ENCODE results near the gene CIAPIN1.

Gene CIAPIN1
- total RNA-seq = 14.0 to 17.6 (median 14.2) reads per million in 3 donors

DNA sequence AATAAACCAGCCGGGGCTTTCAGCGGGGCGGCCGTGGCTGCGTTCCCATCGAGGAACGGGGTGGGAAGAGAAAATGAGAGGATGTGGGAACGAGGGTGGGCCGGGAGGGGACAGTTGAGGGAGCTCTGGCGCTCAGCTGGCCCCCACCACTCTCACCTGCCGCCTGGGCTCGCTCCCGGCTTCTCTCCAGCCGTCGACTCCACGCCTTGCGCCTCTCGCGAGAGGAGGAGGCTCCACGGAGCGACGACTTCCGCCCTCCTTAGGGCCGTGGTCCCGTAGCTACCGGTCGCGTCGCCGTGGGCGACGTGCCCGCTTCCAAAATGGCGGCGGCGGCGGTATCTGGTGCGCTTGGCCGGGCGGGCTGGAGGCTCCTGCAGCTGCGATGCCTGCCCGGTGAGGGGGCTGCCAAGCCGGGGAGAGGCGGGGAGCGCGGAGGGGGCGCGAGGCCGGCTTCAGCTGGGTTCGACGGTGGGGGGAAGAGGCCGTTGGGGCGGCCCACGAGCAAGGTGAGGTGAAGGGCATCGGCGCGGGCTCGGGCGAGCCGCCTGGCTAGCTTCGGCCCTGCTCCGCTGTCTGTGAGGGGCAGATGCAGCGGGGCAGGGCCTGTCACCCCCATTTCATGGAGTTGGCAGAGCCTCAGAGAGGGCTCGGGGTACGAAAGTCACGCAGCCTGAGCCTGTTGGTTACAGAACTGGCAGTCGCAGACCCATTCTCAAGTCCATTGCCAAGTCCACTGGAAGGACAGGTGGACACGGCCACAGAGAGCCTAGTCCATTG, at the start of gene CIAPIN1, which contains the start of gene COQ9:
Gene CIAPIN1 (minus strand): TSS at position 200 of the 777 bp plus-strand sequence. CDS start 6,457 bp downstream, outside the sequence.
Gene COQ9 (plus strand): TSS at position 294 of the 777 bp plus-strand sequence. CDS start 27 bp downstream, at position 321.
- Histone ChIP-seq H3K4me3 (ENCODE audit: insufficient read depth, low read depth, low read length, poor library complexity, severe bottlenecking) (peak within 1 kb of the TSS; percentile 94), H3K36me3 (ENCODE audit: control insufficient read depth, insufficient read depth, low read length) (peaks cover 1% of the 10 kb centered on the region), H3K4me1 (ENCODE audit: control insufficient read depth, insufficient read depth, low read length, poor library complexity, severe bottlenecking) (peaks cover 3% of the 10 kb centered on the region), H3K27me3 (replicated peaks; ENCODE audit: control insufficient read depth, insufficient read depth, low read length, poor library complexity, severe bottlenecking) (no peaks in the 10 kb centered on the region), H3K27ac (ENCODE audit: insufficient read depth, low read length, poor library complexity, severe bottlenecking) (peak within 1 kb of the TSS; percentile 84), H3K9me3 (ENCODE audit: control insufficient read depth, low read length) (no peaks in the 10 kb centered on the region)
- peak; percentile 80 to 91 (median 88) for DNase-seq

DNA sequence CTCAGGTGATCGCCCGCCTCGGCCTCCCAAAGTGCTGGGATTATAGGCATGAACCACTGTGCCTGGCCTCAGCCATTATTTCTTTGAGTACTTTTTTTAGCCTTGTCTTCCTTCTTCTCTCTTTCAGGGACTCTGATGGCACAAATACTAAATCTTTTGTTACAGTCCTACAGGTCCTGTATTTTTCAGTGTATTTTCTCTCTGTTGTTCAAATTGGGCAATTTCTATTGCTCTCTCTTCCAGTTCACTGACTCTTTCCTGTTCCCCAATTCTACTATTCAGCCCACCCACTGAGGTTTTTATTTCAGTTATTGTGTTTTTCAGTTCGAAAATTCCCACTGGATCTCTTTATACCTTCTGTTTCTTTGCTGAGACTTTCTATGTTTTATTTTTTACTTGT, 46.6 kb upstream of the CIAPIN1 start:
- no peak overlapping the region for H3K27ac ChIP-seq (ENCODE audit: insufficient read depth, low read length, poor library complexity, severe bottlenecking)
- no peaks in the 10 kb centered on the region for H3K9me3 ChIP-seq (ENCODE audit: control insufficient read depth, low read length)
- H3K4me1 ChIP-seq (ENCODE audit: control insufficient read depth, insufficient read depth, low read length, poor library complexity, severe bottlenecking) = no peaks in the 10 kb centered on the region
- no peak for DNase-seq
- no peaks in the 10 kb centered on the region for H3K27me3 ChIP-seq (replicated peaks; ENCODE audit: control insufficient read depth, insufficient read depth, low read length, poor library complexity, severe bottlenecking)
- H3K4me3 ChIP-seq (ENCODE audit: insufficient read depth, low read depth, low read length, poor library complexity, severe bottlenecking) = no peak overlapping the region
- no peaks in the 10 kb centered on the region for H3K36me3 ChIP-seq (ENCODE audit: control insufficient read depth, insufficient read depth, low read length)

DNA sequence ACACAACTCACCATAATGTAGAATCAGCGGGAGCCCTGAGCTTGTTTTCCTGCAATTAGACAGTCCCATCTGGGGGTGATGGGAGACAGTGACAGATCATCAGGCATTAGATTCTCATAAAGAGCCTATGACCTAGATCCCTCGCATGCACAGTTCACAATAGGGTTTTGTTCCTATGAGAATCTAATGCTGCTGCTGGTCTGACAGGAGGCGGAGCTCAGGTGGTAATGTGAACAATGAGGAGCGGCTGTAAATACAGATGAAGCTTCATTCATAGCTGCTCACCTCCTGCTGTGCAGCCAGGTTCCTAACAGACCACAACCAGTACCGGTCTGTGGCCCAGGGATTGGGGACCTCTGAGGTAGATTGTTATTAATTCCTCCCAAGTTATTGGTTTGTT, 42.0 kb upstream of the CIAPIN1 start:
- Histone ChIP-seq H3K36me3 (ENCODE audit: control insufficient read depth, insufficient read depth, low read length) (no peaks in the 10 kb centered on the region), H3K27me3 (replicated peaks; ENCODE audit: control insufficient read depth, insufficient read depth, low read length, poor library complexity, severe bottlenecking) (no peaks in the 10 kb centered on the region), H3K9me3 (ENCODE audit: control insufficient read depth, low read length) (no peaks in the 10 kb centered on the region), H3K4me1 (ENCODE audit: control insufficient read depth, insufficient read depth, low read length, poor library complexity, severe bottlenecking) (peaks cover 8% of the 10 kb centered on the region), H3K27ac (ENCODE audit: insufficient read depth, low read length, poor library complexity, severe bottlenecking) (no peak overlapping the region), H3K4me3 (ENCODE audit: insufficient read depth, low read depth, low read length, poor library complexity, severe bottlenecking) (no peak overlapping the region)
- no peak for DNase-seq

DNA sequence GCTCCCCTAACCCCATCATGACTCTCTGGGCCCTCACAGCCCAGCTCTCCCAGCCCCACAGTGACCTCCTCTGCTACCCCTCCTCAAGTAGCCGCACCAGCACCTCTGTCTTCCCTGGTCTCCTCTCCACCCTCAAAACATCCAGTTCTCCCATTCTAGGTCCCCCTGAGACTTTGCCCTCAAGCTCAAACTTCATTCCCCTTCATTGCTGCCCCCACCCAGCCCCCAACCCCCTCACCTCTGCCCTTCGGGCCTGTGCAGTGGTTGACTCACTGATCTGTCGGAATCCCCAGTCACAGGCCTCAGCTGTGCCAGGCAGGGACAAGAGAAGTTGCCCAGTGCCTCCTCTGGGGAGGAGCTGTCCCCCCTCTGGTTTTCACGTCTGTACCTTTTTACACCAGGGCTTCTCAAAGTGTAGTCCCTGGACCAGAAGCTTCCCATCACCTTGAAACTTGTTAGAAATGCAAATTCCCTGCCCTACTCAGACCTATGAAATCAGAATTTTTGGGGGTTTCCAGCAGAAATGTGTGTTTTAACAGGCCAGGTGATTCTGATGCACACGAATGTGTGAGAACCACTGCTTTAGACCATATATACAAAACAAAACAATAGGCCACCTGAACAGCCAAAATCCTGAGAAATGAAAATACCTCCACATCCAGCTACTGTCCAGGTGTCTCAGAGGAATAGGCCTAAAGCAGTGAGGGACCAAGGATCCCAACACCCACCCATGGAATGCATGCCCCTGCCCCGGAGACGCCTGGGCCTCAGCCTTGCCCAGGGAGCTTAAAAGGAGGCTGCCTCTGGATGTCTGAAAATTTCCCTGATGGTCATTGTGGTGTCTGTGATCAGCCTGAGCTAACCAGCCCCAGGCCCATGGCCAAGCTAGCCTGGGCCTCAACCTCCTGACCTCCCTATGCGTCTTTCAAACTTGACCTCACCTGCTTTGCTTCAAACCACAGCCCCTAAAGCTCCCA, 40.0 kb upstream of the CIAPIN1 start:
- Histone ChIP-seq H3K36me3 (ENCODE audit: control insufficient read depth, insufficient read depth, low read length) (no peaks in the 10 kb centered on the region), H3K4me3 (ENCODE audit: insufficient read depth, low read depth, low read length, poor library complexity, severe bottlenecking) (peak overlapping the region; percentile 58), H3K27ac (ENCODE audit: insufficient read depth, low read length, poor library complexity, severe bottlenecking) (no peak overlapping the region), H3K27me3 (replicated peaks; ENCODE audit: control insufficient read depth, insufficient read depth, low read length, poor library complexity, severe bottlenecking) (no peaks in the 10 kb centered on the region), H3K4me1 (ENCODE audit: control insufficient read depth, insufficient read depth, low read length, poor library complexity, severe bottlenecking) (peaks cover 8% of the 10 kb centered on the region), H3K9me3 (ENCODE audit: control insufficient read depth, low read length) (no peaks in the 10 kb centered on the region)
- no peak for DNase-seq

DNA sequence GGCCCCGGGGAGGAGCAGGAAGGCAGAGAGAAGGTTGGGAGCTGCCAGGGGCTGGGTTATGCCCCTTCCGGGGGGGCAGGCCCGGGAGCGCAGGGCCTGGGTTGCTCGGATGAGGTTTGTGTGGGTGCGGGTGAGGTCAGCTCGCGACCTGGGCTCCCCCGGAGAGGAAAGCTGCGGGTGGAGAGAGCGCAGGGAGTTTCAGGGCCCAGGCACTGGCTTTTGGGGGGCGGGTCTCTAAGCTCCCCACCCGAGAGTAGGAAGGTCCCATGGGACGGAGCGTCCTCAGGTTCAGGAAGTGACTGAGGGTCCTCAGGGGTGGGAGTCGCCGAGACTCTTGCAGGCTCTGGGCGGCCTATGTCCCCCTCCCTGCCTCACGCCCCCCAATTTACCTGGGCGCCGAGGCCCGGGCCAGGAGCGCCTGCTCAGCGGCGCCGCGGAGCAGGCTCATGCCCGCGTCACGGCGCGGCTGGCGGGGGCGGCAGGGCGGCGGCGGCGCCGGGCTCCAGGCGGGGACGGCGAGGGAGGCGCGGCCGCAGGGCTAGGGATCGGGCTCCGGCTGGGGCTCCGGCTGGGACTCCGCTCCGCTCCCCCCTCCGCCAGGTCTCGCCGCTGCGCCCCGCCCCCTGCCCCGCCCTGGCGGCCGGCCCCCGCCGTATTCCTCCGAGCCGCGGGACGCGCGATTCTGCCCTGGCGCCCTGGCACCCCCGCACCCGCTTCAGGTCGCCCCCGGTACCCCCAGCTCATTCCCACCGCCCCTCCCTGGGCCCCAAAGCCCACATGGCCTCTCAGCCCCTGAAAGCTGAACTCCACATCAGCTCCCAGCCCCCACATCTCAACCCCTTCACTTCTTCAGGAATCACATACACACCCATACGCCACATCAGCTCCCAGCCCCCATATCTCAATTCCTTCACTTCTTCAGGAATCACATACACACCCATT, 39.0 kb upstream of the CIAPIN1 start, which contains the start of gene DOK4:
Gene DOK4 (minus strand): TSS at position 578 of the 942 bp plus-strand sequence. CDS start 6,986 bp downstream, outside the sequence.
- Histone ChIP-seq H3K27ac (ENCODE audit: insufficient read depth, low read length, poor library complexity, severe bottlenecking) (peak within 1 kb of the TSS; percentile 25), H3K4me3 (ENCODE audit: insufficient read depth, low read depth, low read length, poor library complexity, severe bottlenecking) (peak within 1 kb of the TSS; percentile 68), H3K4me1 (ENCODE audit: control insufficient read depth, insufficient read depth, low read length, poor library complexity, severe bottlenecking) (peaks cover 8% of the 10 kb centered on the region), H3K27me3 (replicated peaks; ENCODE audit: control insufficient read depth, insufficient read depth, low read length, poor library complexity, severe bottlenecking) (no peaks in the 10 kb centered on the region), H3K36me3 (ENCODE audit: control insufficient read depth, insufficient read depth, low read length) (no peaks in the 10 kb centered on the region), H3K9me3 (ENCODE audit: control insufficient read depth, low read length) (no peaks in the 10 kb centered on the region)
- DNase-seq = peak; percentile 65 to 71 (median 66)

DNA sequence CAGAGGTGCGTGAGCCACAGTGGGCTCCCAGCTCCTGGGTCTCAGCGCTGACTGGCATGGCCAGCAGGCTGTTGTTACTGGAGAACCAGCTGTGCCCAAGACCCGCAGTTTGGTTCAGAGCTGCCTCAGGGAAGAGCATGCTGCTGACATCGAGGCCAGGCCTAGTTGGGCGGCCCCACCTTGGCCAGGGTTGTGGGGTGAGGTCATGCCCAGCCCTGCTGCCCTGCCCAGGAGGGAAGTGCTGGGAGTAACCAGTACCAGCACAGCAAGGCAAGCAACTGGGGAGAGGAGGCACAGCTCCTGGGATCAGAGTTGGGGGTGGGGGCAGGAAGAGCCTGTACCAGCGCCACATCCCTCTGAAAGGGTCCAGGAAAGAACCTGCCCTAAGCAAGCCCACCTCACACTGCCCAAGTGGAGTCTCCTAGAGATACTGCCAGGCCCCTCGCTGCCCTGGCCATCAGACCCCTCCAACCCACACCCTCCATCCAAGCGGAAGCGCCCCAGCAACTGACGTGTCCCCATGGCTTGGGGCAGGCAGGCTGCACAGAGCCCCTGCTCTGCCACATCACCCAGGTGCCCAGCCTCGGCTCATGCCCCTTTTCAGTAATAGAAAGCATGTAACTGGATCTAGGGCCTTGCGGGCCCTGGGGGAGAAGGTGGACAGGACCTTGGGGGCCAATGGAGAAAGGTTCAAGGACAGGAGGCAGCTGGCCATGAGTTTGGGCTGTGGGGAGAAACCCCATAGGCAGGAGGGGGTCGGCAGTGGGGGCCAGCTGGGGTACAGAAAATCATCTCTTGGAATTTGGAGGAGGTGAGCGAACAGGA, 38.1 kb upstream of the CIAPIN1 start:
- Histone ChIP-seq H3K27me3 (replicated peaks; ENCODE audit: control insufficient read depth, insufficient read depth, low read length, poor library complexity, severe bottlenecking) (no peaks in the 10 kb centered on the region), H3K9me3 (ENCODE audit: control insufficient read depth, low read length) (no peaks in the 10 kb centered on the region), H3K4me3 (ENCODE audit: insufficient read depth, low read depth, low read length, poor library complexity, severe bottlenecking) (peak overlapping the region; percentile 68), H3K27ac (ENCODE audit: insufficient read depth, low read length, poor library complexity, severe bottlenecking) (peak overlapping the region; percentile 25), H3K36me3 (ENCODE audit: control insufficient read depth, insufficient read depth, low read length) (no peaks in the 10 kb centered on the region), H3K4me1 (ENCODE audit: control insufficient read depth, insufficient read depth, low read length, poor library complexity, severe bottlenecking) (peaks cover 8% of the 10 kb centered on the region)
- no peak for DNase-seq

DNA sequence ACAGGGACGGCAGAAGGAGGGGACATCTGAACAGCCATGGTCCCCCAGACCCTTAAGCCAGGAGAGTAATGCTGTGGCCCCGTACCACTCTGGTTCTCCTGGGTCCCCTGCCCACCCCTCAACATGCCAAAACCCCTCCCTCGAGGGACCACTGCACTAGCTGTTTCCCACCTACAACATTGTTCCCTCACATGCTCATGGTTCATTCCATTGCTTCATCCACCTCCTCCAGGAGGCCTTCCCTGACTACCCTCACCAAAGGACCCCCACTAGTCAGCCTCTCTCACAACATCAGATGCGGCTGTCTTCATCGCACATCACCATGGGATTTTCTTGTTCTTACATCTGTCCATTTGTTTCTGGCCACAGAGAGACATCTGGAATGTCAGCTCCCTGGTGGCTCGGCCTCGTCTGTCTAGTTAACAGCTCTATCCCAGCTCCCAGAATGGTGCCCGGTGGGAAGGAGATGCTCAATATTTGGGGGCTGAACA, 37.4 kb upstream of the CIAPIN1 start:
- Histone ChIP-seq H3K27ac (ENCODE audit: insufficient read depth, low read length, poor library complexity, severe bottlenecking) (no peak overlapping the region), H3K36me3 (ENCODE audit: control insufficient read depth, insufficient read depth, low read length) (no peaks in the 10 kb centered on the region), H3K4me3 (ENCODE audit: insufficient read depth, low read depth, low read length, poor library complexity, severe bottlenecking) (no peak overlapping the region), H3K4me1 (ENCODE audit: control insufficient read depth, insufficient read depth, low read length, poor library complexity, severe bottlenecking) (peaks cover 8% of the 10 kb centered on the region), H3K9me3 (ENCODE audit: control insufficient read depth, low read length) (no peaks in the 10 kb centered on the region), H3K27me3 (replicated peaks; ENCODE audit: control insufficient read depth, insufficient read depth, low read length, poor library complexity, severe bottlenecking) (no peaks in the 10 kb centered on the region)
- no peak for DNase-seq

DNA sequence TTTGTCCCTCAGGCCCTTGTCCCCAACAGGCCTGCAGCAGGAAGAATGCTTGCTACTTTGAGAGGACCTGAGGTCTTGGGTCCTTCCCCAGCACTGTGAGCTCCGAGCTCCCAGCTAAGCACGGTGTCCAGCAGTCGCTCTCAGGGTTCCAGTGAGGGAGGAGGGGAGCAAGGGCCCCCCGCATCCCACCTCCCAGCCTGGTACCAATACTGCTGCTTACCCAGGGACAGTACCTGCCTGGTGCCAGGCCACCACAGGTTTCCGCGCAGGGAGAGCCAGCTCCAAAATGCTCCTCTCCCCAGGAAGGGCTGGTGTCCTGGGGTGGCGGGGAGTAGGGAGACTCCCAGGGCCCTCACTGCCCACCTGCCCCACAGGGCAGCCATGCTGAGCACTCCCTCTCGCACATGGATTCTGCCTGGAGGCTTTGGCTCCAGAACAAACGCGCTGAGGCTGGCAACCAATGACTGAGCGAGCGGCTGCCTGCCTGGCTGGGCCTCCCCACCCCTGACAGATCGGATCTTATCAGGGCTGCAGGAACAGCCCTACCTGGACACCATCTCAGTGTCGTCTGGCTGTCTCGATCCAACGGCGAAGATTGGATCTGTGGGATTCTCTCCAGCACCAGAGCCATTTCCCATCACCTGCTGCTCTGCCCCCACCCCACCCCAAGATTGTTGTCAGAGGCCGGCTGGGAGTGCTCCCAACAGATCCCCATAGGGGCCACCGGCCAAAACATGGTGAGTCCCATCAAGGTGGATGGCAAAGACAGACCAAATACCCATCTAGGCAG, 36.7 kb upstream of the CIAPIN1 start:
- H3K27ac ChIP-seq (ENCODE audit: insufficient read depth, low read length, poor library complexity, severe bottlenecking) = no peak overlapping the region
- no peaks in the 10 kb centered on the region for H3K27me3 ChIP-seq (replicated peaks; ENCODE audit: control insufficient read depth, insufficient read depth, low read length, poor library complexity, severe bottlenecking)
- peaks cover 8% of the 10 kb centered on the region for H3K4me1 ChIP-seq (ENCODE audit: control insufficient read depth, insufficient read depth, low read length, poor library complexity, severe bottlenecking)
- H3K9me3 ChIP-seq (ENCODE audit: control insufficient read depth, low read length) = no peaks in the 10 kb centered on the region
- no peaks in the 10 kb centered on the region for H3K36me3 ChIP-seq (ENCODE audit: control insufficient read depth, insufficient read depth, low read length)
- DNase-seq = no peak
- H3K4me3 ChIP-seq (ENCODE audit: insufficient read depth, low read depth, low read length, poor library complexity, severe bottlenecking) = no peak overlapping the region
